CD4-positive, CD25-positive, alpha-beta regulatory T cell (primary cell): ENCODE results near the gene CDSN. TPM values are rescaled to one million over a fixed set of nuclear protein-coding genes. Genes with fewer than 3 reads are reported as not detected.

Experiments
- ATAC-seq, 2 donors: fragments of 150-1000 bp; cut with Tn5 transposase; one replicate each; pipeline ENCODE4 v1.10.0; 2021; ENCODE audit warnings: low read depth in 2 of 2, moderate number of reproducible peaks in 2 of 2, moderate library complexity in 1 of 2
- DNase-seq, 3 donors: peaks; one replicate each; pipeline versions ENCODE4 v3.0.0 to v3.0.0-alpha.2; 2012 to 2022; ENCODE audit warnings: mixed read lengths in 1 of 3
- H3K27ac ChIP-seq: one replicate; pipeline ENCODE4 v1.7.0; 2013; ENCODE audit warnings: mild to moderate bottlenecking, low read length; ENCODE audit not compliant: insufficient read depth, poor library complexity, severe bottlenecking
- H3K27me3 ChIP-seq: one replicate; pipeline ENCODE4 v1.7.0; 2013; ENCODE audit warnings: low read length; ENCODE audit not compliant: control insufficient read depth, insufficient read depth
- H3K36me3 ChIP-seq: one replicate; pipeline ENCODE4 v1.7.0; 2013; ENCODE audit warnings: mild to moderate bottlenecking, low read length, moderate library complexity; ENCODE audit not compliant: control insufficient read depth, insufficient read depth
- H3K4me1 ChIP-seq: 2 replicates; pipeline ENCODE4 v1.7.0; 2013; ENCODE audit warnings: mild to moderate bottlenecking, low read length; ENCODE audit not compliant: insufficient read depth, control insufficient read depth, poor library complexity, severe bottlenecking
- H3K4me3 ChIP-seq: one replicate; pipeline ENCODE4 v1.7.0; 2013; ENCODE audit warnings: low read depth, mild to moderate bottlenecking, low read length, moderate library complexity
- H3K9me3 ChIP-seq, 2 experiments: 1 replicate in 1 of 2; 2 replicates in 1 of 2; pipeline ENCODE4 v1.7.0; 2013; ENCODE audit warnings: low read length in 2 of 2, mild to moderate bottlenecking in 1 of 2, moderate library complexity in 1 of 2; ENCODE audit not compliant: control insufficient read depth in 2 of 2
- H3K27ac Mint-ChIP-seq, 3 donors: one replicate each; pipeline ENCODE4 v1.8.0; 2020 to 2022; ENCODE audit warnings: mild to moderate bottlenecking in 3 of 3, mixed read lengths in 3 of 3, moderate library complexity in 2 of 3
- H3K27me3 Mint-ChIP-seq: one replicate; pipeline ENCODE4 v1.8.0; 2022; ENCODE audit warnings: mild to moderate bottlenecking, mixed read lengths
- H3K36me3 Mint-ChIP-seq: one replicate; pipeline ENCODE4 v1.8.0; 2020; ENCODE audit warnings: mixed read lengths
- H3K4me1 Mint-ChIP-seq, 4 donors: one replicate each; pipeline ENCODE4 v1.8.0; 2020 to 2022; ENCODE audit warnings: mixed read lengths in 4 of 4, mild to moderate bottlenecking in 1 of 4
- H3K4me3 Mint-ChIP-seq, 4 donors: one replicate each; pipeline ENCODE4 v1.8.0; 2020 to 2022; ENCODE audit warnings: mild to moderate bottlenecking in 4 of 4, mixed read lengths in 4 of 4, moderate library complexity in 3 of 4
- H3K9me3 Mint-ChIP-seq, 7 donors: one replicate each; pipeline ENCODE4 v1.8.0; 2020 to 2022; ENCODE audit warnings: mixed read lengths in 7 of 7, mild to moderate bottlenecking in 3 of 7, moderate library complexity in 2 of 7
- polyA plus RNA-seq, 4 donors: library from polyadenylated mRNA; unstranded; fragments of 300-500 nt; fragmentation: Illumina TruSeq; gene quantifications; one replicate each; pipeline ENCODE4 v1.2.3, GENCODE V29; 2021
- total RNA-seq: library from RNA; stranded (reverse); gene quantifications from one replicate; pipeline ENCODE4 v1.2.3, GENCODE V29; 2022

CDSN gene
- total and polyA plus RNA-seq, 5 donors from 2014 or later = not detected

DNA sequence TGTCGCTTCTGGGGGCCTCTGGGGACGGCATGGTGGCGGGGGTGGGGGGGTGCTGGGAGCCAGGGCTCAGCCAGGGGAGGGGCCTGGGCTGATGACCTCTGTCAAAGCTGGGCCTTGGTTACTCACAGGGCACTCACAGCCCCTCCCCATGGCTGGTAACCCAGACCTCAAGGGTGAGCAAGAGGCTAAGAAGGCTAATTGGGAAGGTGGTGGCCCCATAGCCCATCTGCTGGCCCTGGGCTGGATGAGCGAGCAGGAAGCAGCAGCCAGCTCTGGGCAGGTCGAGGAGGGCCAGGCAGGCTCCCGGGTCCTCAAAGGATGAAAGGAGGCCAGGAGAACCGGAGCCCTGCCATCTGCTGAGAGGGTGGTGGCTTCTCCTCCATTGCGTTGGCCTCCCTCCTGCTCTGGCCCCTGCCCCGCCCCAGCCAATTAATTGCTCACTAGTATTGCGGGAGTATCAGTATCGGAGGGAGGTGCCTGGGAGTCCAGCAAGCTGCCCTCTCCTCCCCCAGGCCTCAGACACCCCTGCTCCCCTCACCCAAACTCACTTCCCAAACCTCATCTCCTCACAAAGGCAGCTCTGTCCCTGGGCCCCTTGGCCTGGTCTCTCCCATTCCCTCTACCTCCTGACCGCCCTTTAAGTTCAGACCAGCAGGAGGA lies 1.0 kb upstream of the CDSN start:
- H3K27ac Mint-ChIP-seq = no peak overlapping the region
- no peak for ATAC-seq
- H3K9me3 Mint-ChIP-seq = peaks cover 0 to 1% (median 0%) of the 10 kb centered on the region in 7 donors
- H3K36me3 Mint-ChIP-seq = no peaks in the 10 kb centered on the region
- H3K36me3 ChIP-seq = no peaks in the 10 kb centered on the region
- H3K4me3 ChIP-seq = no peak overlapping the region
- DNase-seq = no peak
- peaks cover 10% of the 10 kb centered on the region for H3K27me3 Mint-ChIP-seq
- no peak overlapping the region for H3K27ac ChIP-seq
- peaks cover 0 to 2% (median 0%) of the 10 kb centered on the region in 4 donors for H3K4me1 Mint-ChIP-seq
- no peak overlapping the region for H3K4me3 Mint-ChIP-seq
- no peaks in the 10 kb centered on the region for H3K9me3 ChIP-seq
- no peaks in the 10 kb centered on the region for H3K4me1 ChIP-seq
- H3K27me3 ChIP-seq = no peaks in the 10 kb centered on the region

DNA sequence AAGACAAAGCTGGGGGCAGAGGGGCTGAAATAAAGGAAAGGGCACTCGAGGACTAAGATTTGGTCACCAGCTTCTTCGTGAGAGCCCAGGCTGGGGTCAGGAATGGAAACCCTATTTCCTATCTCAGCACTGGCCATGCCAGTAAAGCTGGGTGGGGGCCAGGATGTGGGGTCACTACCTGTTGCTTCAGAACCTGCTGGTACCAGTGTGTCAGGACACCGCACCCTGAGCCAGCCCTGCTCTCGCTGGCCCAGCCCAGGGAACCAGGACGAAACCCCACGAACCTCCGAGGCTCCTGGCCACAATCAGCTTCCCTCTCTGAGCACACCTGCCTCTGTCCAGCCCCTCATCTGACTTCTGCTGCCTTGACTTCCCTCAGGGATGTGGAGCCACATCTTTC lies 2.1 kb downstream of the CDSN start:
- Mint-ChIP-seq H3K9me3 (peaks cover 0 to 1% (median 0%) of the 10 kb centered on the region in 7 donors), H3K4me1 (peaks cover 0 to 8% (median 1%) of the 10 kb centered on the region in 4 donors)
- ATAC-seq = no peak

DNA sequence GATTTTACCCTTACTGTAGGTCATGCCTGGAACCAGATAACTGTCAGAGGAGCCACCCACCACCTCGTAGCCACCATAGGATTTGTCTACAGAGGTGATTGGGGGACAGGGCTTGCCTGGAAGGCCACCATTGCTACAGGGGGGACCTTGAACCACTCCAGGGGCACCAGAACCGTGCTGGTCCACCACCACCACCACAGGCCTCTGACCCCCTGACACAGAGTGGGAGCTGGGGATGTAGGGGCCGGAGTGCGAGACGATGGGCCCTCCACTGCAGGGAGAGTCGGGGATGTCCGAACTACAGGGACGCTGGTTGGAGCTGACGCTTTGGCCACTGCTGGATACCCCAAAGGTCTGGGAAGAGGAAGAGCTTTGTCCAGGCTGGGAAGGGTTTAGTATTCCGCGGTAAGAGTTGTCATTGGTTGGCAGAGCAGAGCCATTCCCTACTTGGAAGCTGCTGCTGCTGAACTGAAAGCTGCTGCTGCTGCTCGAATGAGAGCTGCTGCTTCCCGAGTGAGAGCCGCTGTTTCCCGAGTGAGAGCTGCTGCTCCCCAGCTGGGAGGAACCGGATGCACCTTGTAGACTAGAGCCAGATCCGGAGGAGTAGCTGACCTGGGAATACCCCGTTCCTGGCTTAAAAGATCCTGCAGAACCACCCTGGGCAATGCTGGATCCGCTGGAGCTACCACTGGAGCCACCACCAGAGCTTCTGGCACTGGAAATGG lies 3.4 kb downstream of the CDSN start:
- no peaks in the 10 kb centered on the region for H3K36me3 Mint-ChIP-seq
- H3K9me3 ChIP-seq = no peaks in the 10 kb centered on the region
- no peak overlapping the region for H3K27ac ChIP-seq
- H3K27ac Mint-ChIP-seq = peak overlapping the region in 1 of 3 donors; percentile 26
- ATAC-seq = no peak
- H3K36me3 ChIP-seq = no peaks in the 10 kb centered on the region
- no peak overlapping the region for H3K4me3 ChIP-seq
- H3K9me3 Mint-ChIP-seq = no peaks in the 10 kb centered on the region
- no peaks in the 10 kb centered on the region for H3K4me1 ChIP-seq
- peaks cover 14% of the 10 kb centered on the region for H3K27me3 Mint-ChIP-seq
- no peak for DNase-seq
- no peak overlapping the region for H3K4me3 Mint-ChIP-seq
- peaks cover 0 to 8% (median 1%) of the 10 kb centered on the region in 4 donors for H3K4me1 Mint-ChIP-seq
- H3K27me3 ChIP-seq = no peaks in the 10 kb centered on the region

More for the DNA sequence above, 2.1 kb downstream of the CDSN start:
- Histone ChIP-seq H3K27me3 (no peaks in the 10 kb centered on the region), H3K36me3 (no peaks in the 10 kb centered on the region), H3K4me1 (no peaks in the 10 kb centered on the region), H3K27ac (no peak overlapping the region), H3K4me3 (no peak overlapping the region), H3K9me3 (no peaks in the 10 kb centered on the region)
- Mint-ChIP-seq H3K4me3 (no peak overlapping the region), H3K27me3 (peaks cover 16% of the 10 kb centered on the region), H3K36me3 (no peaks in the 10 kb centered on the region), H3K27ac (peak overlapping the region in 1 of 3 donors; percentile 44)
- no peak for DNase-seq

DNA sequence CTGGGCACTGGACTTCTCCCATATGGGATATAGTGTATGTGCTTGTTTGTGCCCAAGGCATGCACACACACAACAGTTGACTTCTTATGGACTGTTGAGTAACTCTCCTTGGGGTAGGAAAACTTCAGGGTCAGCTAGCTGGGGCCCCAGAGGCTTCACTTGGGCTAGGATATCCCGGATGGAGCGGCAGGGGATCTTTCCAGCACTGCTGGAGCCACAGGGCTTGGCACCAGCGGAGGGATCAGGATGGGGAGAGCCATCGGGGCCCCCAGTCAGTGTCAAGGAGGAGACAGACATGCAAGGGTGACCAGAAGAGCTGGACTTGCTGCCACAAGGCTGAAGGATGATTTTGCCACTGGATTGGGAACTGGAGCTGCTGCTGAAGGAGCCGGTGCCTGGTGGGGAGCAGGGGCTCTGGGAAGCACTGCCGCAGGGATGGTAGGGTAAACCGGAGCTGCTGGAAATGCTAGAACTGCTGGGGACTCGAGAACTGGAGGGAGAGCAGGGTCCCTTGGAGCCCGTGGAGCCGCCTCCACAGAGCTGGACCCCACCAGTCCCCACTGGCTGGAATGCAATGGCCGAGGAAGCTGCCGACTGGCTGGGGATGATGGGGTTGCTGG lies 4.2 kb downstream of the CDSN start:
- no peak overlapping the region for H3K4me3 Mint-ChIP-seq
- H3K36me3 ChIP-seq = no peaks in the 10 kb centered on the region
- no peak overlapping the region for H3K27ac ChIP-seq
- H3K4me1 ChIP-seq = no peaks in the 10 kb centered on the region
- ATAC-seq (no peak), DNase-seq (no peak)
- H3K4me3 ChIP-seq = no peak overlapping the region
- no peaks in the 10 kb centered on the region for H3K9me3 Mint-ChIP-seq
- H3K27ac Mint-ChIP-seq = no peak overlapping the region
- H3K27me3 ChIP-seq = no peaks in the 10 kb centered on the region
- H3K36me3 Mint-ChIP-seq = no peaks in the 10 kb centered on the region
- no peaks in the 10 kb centered on the region for H3K9me3 ChIP-seq
- H3K27me3 Mint-ChIP-seq = peaks cover 11% of the 10 kb centered on the region
- H3K4me1 Mint-ChIP-seq = peaks cover 0 to 8% (median 1%) of the 10 kb centered on the region in 4 donors

DNA sequence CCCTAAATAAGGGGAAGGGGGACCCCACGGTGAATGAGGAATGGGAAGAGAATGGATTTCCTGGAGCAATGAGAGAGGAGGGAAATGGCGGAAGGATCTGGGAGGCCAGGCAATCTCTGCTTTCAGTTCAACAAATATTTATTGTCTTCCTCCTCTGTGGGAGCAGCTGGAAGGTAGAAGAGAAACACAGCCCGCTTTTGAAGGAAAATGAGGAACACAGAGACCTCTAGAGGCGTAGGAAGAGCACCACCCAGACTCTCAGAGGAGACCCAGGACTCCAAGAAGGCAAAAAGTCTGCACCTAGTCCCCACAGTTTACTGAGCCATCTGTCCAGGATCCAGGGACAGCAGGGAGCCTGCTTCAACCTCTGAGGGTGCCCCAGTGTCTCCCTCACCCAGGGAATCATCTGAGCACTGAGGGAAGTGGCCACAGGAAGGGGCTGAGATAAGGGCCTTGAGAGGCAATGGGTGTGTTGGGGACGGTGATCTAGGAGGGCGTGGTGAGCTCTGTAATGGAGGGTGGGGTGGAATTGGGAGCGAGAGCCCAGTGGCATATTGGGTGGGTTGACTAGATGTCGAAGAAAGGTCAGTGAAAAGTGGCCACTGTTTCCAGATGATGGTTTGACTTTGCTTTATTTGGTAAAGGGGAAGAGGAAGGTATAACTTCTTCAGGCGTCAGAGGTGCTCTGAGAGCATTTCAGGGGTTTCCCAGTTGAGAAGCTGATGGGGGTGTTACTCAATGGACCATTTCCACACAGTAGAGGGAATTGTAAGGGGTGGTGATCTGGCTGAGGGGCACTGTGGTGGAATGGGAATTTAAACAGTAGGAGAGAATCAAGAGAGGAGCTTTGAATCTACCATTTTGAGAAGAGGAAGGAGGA lies 5.0 kb downstream of the CDSN start:
- H3K4me3 ChIP-seq = no peak overlapping the region
- peak in 1 of 3 donors; percentile 28 for DNase-seq
- no peaks in the 10 kb centered on the region for H3K27me3 ChIP-seq
- Mint-ChIP-seq H3K4me1 (peaks cover 0 to 8% (median 1%) of the 10 kb centered on the region in 4 donors), H3K4me3 (no peak overlapping the region), H3K36me3 (no peaks in the 10 kb centered on the region), H3K27me3 (peaks cover 11% of the 10 kb centered on the region), H3K27ac (peak overlapping the region; percentile 50 to 77 (median 57)), H3K9me3 (no peaks in the 10 kb centered on the region)
- no peak overlapping the region for H3K27ac ChIP-seq
- H3K4me1 ChIP-seq = no peaks in the 10 kb centered on the region
- peak in 1 of 2 donors; percentile 42 for ATAC-seq
- no peaks in the 10 kb centered on the region for H3K9me3 ChIP-seq
- no peaks in the 10 kb centered on the region for H3K36me3 ChIP-seq

DNA sequence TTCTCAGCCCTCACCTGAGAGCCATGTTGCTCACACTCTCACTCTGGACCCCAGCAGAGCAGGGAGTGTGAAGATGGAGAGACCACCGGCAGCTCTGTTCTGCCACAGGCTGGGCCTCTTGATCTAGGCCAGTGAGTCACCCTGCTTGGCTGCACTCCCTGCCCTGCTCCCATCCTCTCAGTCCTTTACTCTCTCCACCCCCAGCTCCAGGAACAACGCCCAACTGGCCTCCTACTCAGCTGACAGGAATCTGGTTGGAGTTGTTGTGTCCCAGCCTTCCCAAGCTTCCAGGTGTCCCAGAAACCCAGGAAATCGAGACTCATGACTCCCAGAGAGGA lies 5.7 kb downstream of the CDSN start, which contains the start of gene PSORS1C1:
PSORS1C1 (plus strand) TSS at position 260 of the 338 bp plus-strand sequence. CDS start 14,833 bp downstream, outside the sequence.
- H3K27ac ChIP-seq = no peak within 1 kb of the TSS
- H3K36me3 ChIP-seq = no peaks in the 10 kb centered on the region
- peak within 1 kb of the TSS; percentile 50 to 77 (median 57) for H3K27ac Mint-ChIP-seq
- DNase-seq = no peak
- H3K9me3 Mint-ChIP-seq = no peaks in the 10 kb centered on the region
- no peak for ATAC-seq
- no peaks in the 10 kb centered on the region for H3K27me3 ChIP-seq
- no peak within 1 kb of the TSS for H3K4me3 ChIP-seq
- no peaks in the 10 kb centered on the region for H3K36me3 Mint-ChIP-seq
- H3K9me3 ChIP-seq = no peaks in the 10 kb centered on the region
- H3K4me3 Mint-ChIP-seq = no peak within 1 kb of the TSS
- H3K4me1 ChIP-seq = no peaks in the 10 kb centered on the region
- peaks cover 14% of the 10 kb centered on the region for H3K27me3 Mint-ChIP-seq
- H3K4me1 Mint-ChIP-seq = peaks cover 0 to 8% (median 1%) of the 10 kb centered on the region in 4 donors

DNA sequence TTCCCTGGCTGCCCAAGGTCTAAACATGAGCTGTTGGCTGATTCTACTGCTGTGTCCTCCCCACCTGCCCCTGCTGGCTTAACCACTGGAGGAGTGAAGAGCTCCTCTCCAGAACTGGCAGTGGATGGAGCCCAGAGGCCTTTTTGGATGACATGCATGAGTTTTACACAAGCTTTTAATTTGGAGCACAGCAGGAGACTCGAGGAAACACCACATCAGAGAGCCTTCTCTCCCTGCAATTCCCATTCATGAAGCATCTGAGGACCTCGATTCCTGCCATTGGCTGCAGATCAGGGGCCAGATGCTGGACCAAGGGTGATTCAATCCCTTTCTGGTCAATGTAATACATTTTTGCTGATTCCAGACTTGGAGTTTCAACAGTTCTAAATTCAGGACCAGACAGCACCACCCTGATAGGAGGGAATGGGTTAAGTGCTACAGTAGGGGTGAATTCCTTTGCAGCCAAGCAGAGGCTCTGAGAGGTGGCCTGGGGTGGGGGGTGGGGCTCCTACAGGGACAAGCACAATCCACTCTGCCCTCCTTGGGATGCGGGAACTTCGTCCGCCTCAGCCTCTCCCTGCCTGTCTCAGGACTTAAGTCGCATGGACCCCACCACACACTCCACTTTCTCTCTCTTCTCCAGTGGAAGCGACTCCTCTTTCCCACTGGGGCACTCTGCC lies 6.2 kb downstream of the CDSN start:
- Mint-ChIP-seq H3K9me3 (no peaks in the 10 kb centered on the region), H3K4me3 (no peak overlapping the region), H3K27ac (peak overlapping the region in 1 of 3 donors; percentile 57), H3K27me3 (peaks cover 16% of the 10 kb centered on the region), H3K36me3 (no peaks in the 10 kb centered on the region), H3K4me1 (peaks cover 0 to 8% (median 1%) of the 10 kb centered on the region in 4 donors)
- no peak overlapping the region for H3K4me3 ChIP-seq
- no peak overlapping the region for H3K27ac ChIP-seq
- H3K4me1 ChIP-seq = no peaks in the 10 kb centered on the region
- H3K9me3 ChIP-seq = no peaks in the 10 kb centered on the region
- DNase-seq (no peak), ATAC-seq (no peak)
- no peaks in the 10 kb centered on the region for H3K27me3 ChIP-seq
- H3K36me3 ChIP-seq = no peaks in the 10 kb centered on the region
